GM18867 (cell line): Measurements from ENCODE around the gene GABBR2.
A peak's percentile ranks its signal among the peaks of the same experiment; 100 is the strongest.

ENCODE experiments used
- ATAC-seq: cut with Tn5 transposase; IDR thresholded peaks from one replicate; pipeline ENCODE4 v1.9.1; 2021; ENCODE audit warnings: mild to moderate bottlenecking, moderate library complexity; ENCODE audit not compliant: unreplicated experiment

The GABBR2 gene

GRCh38 chr9:98551511-98552286, 157.0 kb downstream of the GABBR2 start:
- ATAC-seq, result no peak

DNA sequence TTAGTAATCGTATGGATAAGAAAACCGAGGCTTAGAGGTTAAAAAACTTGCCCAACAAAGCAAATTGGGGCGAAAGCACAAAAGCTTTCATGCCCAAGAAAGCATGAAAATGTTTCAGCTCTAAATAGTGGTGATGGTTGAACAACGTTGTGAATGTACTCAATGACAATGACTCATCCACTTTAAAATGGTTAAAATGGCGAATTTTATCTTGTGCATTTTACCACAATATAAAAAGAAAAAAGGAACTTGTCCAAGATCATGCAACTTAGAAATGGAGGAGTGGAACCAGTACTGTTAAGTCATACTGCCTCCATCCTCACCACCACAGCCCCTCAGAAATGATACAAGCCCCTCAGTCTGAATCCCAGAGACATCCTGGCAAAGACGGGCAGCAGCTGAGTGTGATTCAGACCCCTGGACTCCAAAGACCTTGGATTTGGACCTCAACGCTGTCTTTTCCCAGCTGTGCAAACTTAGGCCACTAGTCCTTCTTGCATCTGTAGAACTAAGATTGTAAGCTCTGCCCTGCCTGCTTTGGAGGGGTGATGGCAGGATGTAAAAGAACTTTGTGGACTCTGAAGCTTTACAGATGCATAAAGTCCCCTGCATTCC, 158.4 kb downstream of the GABBR2 start:
- ATAC-seq, result no peak

DNA sequence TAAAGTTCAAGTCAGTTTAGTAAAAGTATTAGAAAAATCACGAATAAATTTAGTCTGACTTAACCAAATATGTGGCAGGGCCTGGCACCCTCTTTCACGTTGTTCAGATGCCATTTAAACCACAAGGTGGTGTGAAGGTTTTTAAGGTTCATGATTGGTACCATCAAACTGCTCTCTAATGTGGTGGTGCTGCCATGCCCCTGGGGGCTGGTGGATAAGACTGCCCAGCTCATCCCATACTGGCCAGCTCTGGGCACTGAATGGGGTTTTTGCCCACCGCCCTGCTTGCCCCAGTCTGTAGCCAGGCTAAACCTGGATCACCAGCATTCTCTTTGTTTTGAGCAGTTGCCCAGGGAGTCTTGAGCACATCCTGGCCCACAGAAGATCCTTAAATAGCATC, 159.3 kb downstream of the GABBR2 start:
- ATAC-seq, result no peak

DNA sequence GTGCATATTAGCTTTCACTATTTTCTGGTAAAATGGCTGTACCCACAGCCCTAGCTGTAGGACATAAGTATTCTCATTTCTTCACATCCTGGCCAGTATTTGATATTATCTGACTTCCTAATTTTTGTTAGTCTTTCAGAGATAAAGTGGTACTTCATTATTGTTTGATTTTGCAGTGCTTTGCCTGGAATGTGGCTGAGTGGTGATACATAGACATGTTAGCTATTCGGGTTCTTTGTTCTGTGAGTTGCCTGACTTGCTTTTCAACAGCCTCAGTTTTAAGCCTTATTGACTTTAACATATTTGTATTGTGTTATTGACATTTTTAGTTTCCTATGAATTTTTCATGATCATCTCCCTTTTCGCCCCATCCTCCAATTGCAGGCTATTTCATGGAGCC, 161.1 kb downstream of the GABBR2 start:
- ATAC-seq, result no peak

DNA sequence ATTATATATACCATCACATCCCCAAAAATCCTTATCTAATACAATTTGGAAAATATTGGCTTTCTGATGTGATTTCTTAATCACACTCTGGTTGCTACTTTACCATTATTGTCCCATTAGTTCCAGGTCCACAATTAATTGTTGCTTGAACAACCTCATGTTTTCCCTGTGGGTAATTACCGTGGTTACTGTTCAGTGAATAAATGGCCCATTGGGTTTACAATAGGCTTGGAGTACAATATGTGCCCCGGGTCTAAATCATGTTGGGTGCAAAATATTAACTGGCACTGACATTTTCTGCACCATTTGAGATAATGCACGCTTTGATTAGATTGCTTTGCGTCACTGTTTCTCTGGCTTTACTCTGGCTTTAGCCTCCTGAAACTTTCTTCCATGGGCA, 163.7 kb downstream of the GABBR2 start:
- ATAC-seq, result no peak

- no peak for ATAC-seq
Measured at GRCh38 chr9:98541684-98542230, 167.0 kb downstream of the GABBR2 start.

DNA sequence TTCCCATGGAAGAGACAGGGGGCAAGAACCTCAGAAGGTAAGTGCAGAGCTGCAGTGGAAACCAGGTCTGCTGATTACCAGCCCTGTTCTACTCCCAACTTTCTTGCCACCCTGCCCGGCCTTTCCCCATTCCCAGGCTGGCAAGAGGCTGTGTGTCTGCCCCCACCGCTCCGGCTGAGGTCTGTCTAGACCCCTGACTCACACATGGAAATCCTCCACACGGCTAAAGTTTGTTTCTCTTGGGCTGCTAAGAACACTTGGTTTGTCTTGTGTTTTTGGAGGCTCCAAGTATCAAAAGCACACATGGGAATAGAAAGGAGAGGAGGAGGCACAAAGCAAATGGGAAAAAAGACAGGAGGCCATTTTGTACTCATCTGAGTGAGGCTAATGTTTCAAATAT, 168.3 kb downstream of the GABBR2 start:
- ATAC-seq, result no peak

DNA sequence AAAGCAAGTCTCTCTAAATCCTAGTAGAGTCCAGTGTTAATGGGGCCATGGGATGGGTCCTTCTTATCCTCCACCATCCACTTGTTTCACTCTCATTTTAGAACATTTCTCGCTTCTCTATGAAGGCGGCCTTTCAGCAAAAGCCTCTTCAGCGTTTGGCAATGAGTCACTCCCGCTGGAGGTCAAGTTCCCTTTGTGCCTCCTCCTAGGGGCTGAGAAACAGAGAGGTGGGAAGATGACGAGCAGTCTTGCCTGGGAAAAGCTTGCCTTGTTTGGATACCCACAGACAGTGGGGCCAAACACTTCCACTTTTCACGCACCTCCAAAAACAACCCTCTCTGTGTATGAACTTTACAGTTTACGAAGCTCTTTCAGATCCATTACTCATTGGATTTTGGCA, 168.8 kb downstream of the GABBR2 start:
- no peak for ATAC-seq

- ATAC-seq, result no peak
Measured at GRCh38 chr9:98538626-98539031, 170.1 kb downstream of the GABBR2 start.

DNA sequence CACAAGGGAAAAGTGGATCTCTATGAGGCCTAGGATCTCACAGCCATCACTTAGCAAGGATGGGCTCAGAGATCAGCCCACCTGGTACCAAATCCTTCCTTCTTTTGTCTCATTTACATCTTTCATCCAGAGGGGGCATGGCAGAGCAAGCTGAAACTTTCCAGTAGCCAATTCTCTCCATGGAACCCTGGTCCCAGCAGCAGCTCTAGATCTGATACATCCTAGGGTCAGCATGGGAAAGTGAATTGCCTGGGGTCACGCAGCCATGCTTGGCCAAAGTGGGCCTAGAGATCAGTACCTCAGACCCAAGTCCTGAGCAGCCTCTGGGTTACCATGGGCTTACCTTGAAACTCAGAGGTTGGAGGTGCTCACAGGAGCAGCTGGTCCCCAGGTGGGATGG, 170.5 kb downstream of the GABBR2 start:
- no peak for ATAC-seq

DNA sequence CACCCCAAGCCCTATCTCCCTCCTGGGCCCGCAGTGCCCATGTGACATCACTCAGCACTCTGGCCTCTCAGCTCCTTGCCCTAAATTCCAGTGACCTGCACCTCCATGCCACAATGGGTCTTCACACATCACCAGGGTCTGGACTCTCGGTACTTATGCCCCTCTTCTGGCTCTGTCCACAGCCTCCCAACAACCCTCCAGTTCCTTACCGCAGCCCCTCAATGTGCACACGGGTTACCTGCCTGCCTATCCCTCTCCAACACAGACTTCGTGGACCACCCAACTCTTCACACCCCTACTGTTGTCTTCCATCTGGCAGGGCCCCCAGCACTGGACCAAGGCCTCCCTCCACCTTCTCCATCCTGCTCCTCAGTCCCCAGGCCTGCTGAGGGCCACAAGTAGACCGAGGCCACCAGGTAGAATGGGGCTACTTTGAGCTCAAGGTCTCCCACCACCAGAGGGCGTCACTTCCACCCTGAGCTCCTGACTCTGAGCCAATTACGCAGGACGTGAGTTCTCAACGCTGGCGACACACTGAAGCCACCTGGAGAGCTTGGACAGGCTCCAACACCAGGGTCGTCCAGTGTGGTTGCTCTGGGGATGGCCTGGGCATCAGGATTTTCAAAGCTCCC, 172.1 kb downstream of the GABBR2 start:
- ATAC-seq, result peak; percentile 47

DNA sequence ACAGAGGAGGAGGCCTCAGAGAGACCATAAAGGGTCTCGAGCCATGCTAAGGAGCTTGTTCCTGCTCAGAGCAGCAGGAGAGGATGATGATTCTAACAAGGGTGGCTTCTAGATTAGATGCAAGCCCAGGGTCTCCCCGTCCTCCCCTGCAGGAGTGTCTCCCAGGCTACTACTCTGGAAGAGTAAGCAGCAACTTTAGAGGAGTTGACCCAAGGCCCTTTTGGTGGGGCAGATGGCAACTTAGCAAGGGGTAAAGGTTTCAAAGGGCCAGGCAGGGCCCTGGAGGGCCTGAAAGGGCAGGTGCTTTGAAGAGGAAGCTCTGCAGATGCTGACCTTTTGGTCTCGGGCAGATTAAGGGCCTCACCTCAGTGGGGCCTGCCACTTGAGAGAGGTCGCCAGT, 174.9 kb downstream of the GABBR2 start:
- ATAC-seq, result no peak

GRCh38 chr9:98533132-98533531, 175.6 kb downstream of the GABBR2 start:
- no peak for ATAC-seq

- ATAC-seq, result no peak
Measured at GRCh38 chr9:98532574-98532973, 176.2 kb downstream of the GABBR2 start.

DNA sequence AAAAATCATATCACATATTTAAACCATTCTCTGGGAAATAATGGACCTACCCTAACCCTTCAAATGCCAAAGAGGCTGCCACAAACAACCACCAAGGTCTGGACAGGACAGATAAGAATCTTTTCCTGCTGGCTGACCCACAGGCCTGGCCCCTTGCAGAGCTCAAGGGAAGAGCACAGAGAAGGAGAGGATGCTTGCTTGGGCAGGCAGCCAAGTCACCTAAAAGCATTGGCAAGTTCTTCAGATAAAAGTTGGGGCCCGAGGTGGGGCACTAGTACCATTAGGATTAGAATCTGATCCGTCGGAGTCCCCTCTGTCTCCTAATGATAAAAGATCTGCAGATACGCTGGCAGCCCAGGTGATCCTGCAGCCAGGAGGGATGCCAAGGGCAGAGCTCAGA, 176.6 kb downstream of the GABBR2 start:
- ATAC-seq, result no peak

DNA sequence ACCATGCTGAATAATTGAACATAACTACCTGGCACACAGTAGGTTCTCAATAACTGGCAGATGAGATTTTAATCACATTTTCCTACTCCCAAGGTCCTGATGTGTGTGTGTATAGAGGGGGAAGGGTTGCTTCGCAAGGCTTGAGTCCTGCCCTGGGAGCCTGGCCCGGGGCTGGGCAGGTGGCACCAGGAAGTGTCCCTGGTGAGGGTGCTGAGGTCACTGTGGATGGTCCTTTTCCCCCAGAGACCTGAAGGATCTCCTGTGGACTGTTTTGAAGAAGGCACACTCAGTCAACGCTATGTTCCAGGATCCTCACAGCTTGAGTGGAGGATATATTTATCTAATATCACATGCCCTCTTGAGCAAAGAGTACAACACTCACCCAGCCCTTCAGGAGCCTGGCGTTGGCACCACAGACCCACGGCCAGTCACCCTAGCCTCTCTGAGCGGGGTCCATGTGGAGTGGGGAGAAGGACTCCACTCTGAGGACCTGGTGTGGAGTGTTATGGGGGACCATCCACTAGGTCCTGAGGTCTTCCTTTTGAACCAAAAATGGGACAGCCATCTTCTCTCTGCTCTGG, 177.8 kb downstream of the GABBR2 start:
- ATAC-seq, result no peak

- no peak for ATAC-seq
Measured at GRCh38 chr9:98530275-98530674, 178.5 kb downstream of the GABBR2 start.

GRCh38 chr9:98529841-98530240, 178.9 kb downstream of the GABBR2 start:
- no peak for ATAC-seq

DNA sequence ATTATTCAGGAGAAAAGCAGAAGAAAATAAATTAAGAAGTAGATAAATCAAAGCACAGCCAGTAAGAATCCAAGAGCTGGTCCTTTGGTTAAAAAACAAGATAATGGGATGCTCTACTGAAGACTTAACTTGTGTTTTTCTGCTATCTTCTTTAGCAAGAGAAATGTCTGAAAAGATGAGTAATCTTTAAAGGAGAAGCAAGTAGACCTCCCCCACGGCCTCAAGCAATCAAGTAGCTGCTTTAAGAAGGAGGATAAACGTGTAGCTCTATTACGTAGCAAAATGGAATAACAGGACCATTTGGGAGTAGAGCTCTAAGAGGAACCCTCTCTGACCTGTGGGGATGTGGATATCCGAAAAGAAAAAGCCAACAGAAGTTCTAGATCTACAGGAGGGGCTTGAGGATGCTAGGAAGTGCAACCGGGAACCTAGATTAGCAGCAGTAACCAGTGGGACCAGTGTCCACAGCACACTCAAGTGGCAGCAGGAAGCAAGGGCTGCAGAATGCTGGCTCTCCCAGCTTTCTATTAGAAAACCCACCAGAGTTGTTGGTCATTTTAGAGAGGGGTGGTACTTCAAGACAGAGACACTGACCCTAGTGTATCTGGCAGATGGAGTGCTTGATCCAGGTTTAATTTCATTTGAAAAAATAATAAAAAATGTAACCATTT, 185.4 kb downstream of the GABBR2 start:
- no peak for ATAC-seq

DNA sequence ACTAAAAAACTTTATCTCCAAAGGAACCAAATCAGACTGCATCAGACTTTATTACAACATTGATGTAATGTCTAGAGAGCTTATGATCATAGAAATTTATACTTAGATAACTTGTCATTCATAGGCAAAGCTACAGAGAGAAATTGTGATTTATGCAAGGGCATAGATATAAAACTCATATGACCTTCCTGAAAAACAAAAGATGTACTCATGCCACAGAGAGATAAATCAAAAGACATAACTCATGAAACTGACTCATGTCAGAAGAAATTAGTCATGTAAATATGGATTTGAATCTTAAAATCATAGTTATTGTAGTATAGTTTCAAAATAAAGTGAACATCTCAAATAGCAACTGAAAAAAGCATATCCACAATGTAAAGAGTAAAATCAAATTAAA, 186.2 kb downstream of the GABBR2 start:
- ATAC-seq, result no peak

- no peak for ATAC-seq
Measured at GRCh38 chr9:98521141-98521540, 187.6 kb downstream of the GABBR2 start.
